Psoas muscle (tissue), 8 donors: ENCODE results near the gene NOTCH1. TPM values are rescaled to one million over a fixed set of nuclear protein-coding genes. Genes with fewer than 3 reads are reported as not detected.

ENCODE experiments used
- ATAC-seq, 4 donors: fragments of 200-7000 bp; cut with Tn5 transposase; one replicate each; pipeline ENCODE4 v1.9.1; 2020; ENCODE audit warnings: moderate library complexity in 3 of 4, mild to moderate bottlenecking in 2 of 4
- DNase-seq, 2 donors: peaks; one replicate each; pipeline ENCODE4 v3.0.0-alpha.2; 2020
- H3K27ac ChIP-seq: fragments of 200-600 bp; one replicate; pipeline ENCODE4 v1.8.0; 2022
- H3K27me3 ChIP-seq, 3 donors: fragments of 200-600 bp in 1 of 3; one replicate each; pipeline versions ENCODE4 v1.6.1 to v1.8.0; 2013 to 2022; ENCODE audit warnings: low read length in 2 of 3, mild to moderate bottlenecking in 2 of 3, moderate library complexity in 1 of 3; ENCODE audit not compliant: insufficient read depth in 3 of 3
- H3K36me3 ChIP-seq, 2 donors: fragments of 200-600 bp in 1 of 2; one replicate each; pipeline versions ENCODE4 v1.6.1 to v1.8.0; 2013 to 2022; ENCODE audit warnings: low read depth in 1 of 2, mild to moderate bottlenecking in 1 of 2, moderate library complexity in 1 of 2; ENCODE audit not compliant: insufficient read depth in 1 of 2
- H3K4me1 ChIP-seq: fragments of 200-600 bp; one replicate; pipeline ENCODE4 v1.8.0; 2022
- H3K4me3 ChIP-seq: fragments of 200-600 bp; one replicate; pipeline ENCODE4 v1.8.0; 2022; ENCODE audit warnings: mild to moderate bottlenecking
- H3K9me3 ChIP-seq: fragments of 200-600 bp; one replicate; pipeline ENCODE4 v1.8.0; 2022
- WGBS, 3 donors: extraction: QIAGEN DNeasy Blood & Tissue Kit; methylation state at CpG; one replicate each; pipeline versions ENCODE4 v1.1.6 to v1.1.7; 2013; 5-methylcytosine and 5-hydroxymethylcytosine counted together
- intact Hi-C, 2 donors: fragments of 100-400 bp; cut with DNase I; formaldehyde crosslinking; loops; one replicate each; pipeline versions ENCODE4 v1.11.0 to v1.14.2; 2022
- polyA plus RNA-seq, 3 donors: library from polyadenylated mRNA; stranded (reverse); fragments of 200-250 nt; gene quantifications; one replicate each; pipeline ENCODE4 v1.2.3, GENCODE V29; 2013
- total RNA-seq, 4 donors: library from RNA; stranded (reverse); fragmentation: NEBNext Ultra II Directional in 2 of 4; extraction: Animal tissue kit (Norgen Biotek cat#: 25700) in 2 of 4; gene quantifications; one replicate each; pipeline versions ENCODE4 v1.2.1 to v1.2.4, GENCODE V29; 2021 to 2023
- TF ChIP-seq, protein P1 (sequence below): fragments of 200-600 bp; IDR thresholded peaks from one replicate; pipeline ENCODE4 v1.8.0; 2022; ENCODE audit warnings: antibody characterized with exemption
- donor health status: healthy with polysubstance abuse.
- donor health status: DM: no; HTN: no; CAD: no; lungs with moderate emphysema.
- donor health status: Bipolar disorder and iron deficiency.
- donor health status: healthy.
- donor health status: DM: yes; HTN: yes; CAD: no.
- donor health status: DM: no; HTN: no; CAD: no.
- donor health status: DM: no; HTN: no; CAD: no.
- donor health status: DM: yes; HTN: yes; CAD: no.

NOTCH1 gene
- total and polyA plus RNA-seq, 7 donors, result 1.8 to 15.4 (median 8.7) TPM

GRCh38 chr9:136474021-136474640 is 71.7 kb downstream of the NOTCH1 start:
- no peaks in the 10 kb centered on the region for H3K4me1 ChIP-seq
- peaks cover 6 to 92% of the 10 kb centered on the region in 2 donors for H3K36me3 ChIP-seq
- no peaks in the 10 kb centered on the region for H3K27me3 ChIP-seq
- DNase-seq, result no peak
- H3K27ac ChIP-seq, result no peak overlapping the region
- TF ChIP-seq, protein P1, sequence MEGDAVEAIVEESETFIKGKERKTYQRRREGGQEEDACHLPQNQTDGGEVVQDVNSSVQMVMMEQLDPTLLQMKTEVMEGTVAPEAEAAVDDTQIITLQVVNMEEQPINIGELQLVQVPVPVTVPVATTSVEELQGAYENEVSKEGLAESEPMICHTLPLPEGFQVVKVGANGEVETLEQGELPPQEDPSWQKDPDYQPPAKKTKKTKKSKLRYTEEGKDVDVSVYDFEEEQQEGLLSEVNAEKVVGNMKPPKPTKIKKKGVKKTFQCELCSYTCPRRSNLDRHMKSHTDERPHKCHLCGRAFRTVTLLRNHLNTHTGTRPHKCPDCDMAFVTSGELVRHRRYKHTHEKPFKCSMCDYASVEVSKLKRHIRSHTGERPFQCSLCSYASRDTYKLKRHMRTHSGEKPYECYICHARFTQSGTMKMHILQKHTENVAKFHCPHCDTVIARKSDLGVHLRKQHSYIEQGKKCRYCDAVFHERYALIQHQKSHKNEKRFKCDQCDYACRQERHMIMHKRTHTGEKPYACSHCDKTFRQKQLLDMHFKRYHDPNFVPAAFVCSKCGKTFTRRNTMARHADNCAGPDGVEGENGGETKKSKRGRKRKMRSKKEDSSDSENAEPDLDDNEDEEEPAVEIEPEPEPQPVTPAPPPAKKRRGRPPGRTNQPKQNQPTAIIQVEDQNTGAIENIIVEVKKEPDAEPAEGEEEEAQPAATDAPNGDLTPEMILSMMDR, result no peak
- no peak for ATAC-seq
- intact Hi-C loops, result loop anchor here in 1 of 2 donors (5.0 kb wide), 1 partner anchor 62 kb away; the partner anchor contains the start of genes ENTR1 and PMPCA
- H3K4me3 ChIP-seq, result no peak overlapping the region
- H3K9me3 ChIP-seq, result no peaks in the 10 kb centered on the region
- WGBS, 3 donors, result 91 to 97% (median 93%) methylated on average over 27 of the region's 27 CpGs

DNA sequence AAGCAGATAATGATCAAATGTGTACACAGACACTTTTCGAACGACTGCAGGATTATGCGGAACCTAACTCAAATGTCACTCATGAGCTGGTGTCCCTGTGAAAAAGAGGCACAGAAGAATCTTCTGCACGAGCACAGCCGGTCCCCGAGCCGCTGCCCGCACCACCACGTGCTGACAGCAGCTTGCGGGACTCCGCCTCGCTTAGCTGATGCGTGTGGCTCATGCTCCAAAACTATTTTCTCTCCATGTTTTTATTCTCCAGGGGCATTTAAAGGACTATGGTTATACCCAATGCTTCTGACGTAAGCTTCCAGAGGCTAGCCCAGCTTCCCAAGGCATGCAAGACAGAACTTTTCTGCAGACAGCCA is 72.5 kb downstream of the NOTCH1 start:
- DNase-seq (no peak), ATAC-seq (no peak)
- H3K9me3 ChIP-seq, result no peaks in the 10 kb centered on the region
- WGBS, 3 donors, result 87 to 94% (median 90%) methylated on average over 14 of the region's 14 CpGs
- no peak overlapping the region for H3K4me3 ChIP-seq
- no peaks in the 10 kb centered on the region for H3K4me1 ChIP-seq
- H3K36me3 ChIP-seq, result peaks cover 6 to 95% of the 10 kb centered on the region in 2 donors
- no peak overlapping the region for H3K27ac ChIP-seq
- intact Hi-C loops, result loop anchor here in 1 of 2 donors (5.0 kb wide), 1 partner anchor 61 kb away; the partner anchor contains the start of genes ENTR1 and PMPCA
- TF ChIP-seq, protein P1, result no peak
- H3K27me3 ChIP-seq, result no peaks in the 10 kb centered on the region

GRCh38 chr9:136472640-136473353 is 73.1 kb downstream of the NOTCH1 start:
- no peaks in the 10 kb centered on the region for H3K27me3 ChIP-seq
- peaks cover 7 to 99% of the 10 kb centered on the region in 2 donors for H3K36me3 ChIP-seq
- DNase-seq, result no peak
- no peak overlapping the region for H3K4me3 ChIP-seq
- WGBS, 3 donors, result 87 to 88% (median 88%) methylated on average over 28 of the region's 28 CpGs
- no peaks in the 10 kb centered on the region for H3K9me3 ChIP-seq
- no peaks in the 10 kb centered on the region for H3K4me1 ChIP-seq
- intact Hi-C loops, result loop anchor here in 1 of 2 donors (5.0 kb wide), 1 partner anchor 60 kb away; the partner anchor contains the start of genes ENTR1 and PMPCA
- no peak overlapping the region for H3K27ac ChIP-seq
- TF ChIP-seq, protein P1, result no peak
- no peak for ATAC-seq

- H3K9me3 ChIP-seq, result no peaks in the 10 kb centered on the region
- no peaks in the 10 kb centered on the region for H3K27me3 ChIP-seq
- H3K36me3 ChIP-seq, result peaks cover 8 to 100% of the 10 kb centered on the region in 2 donors
- no peak for DNase-seq
- 89 to 93% (median 90%) methylated on average over 19 of the region's 19 CpGs for WGBS, 3 donors
- no peak for ATAC-seq
- no peaks in the 10 kb centered on the region for H3K4me1 ChIP-seq
- no peak overlapping the region for H3K27ac ChIP-seq
- no peak overlapping the region for H3K4me3 ChIP-seq
- intact Hi-C loops, result loop anchor here in 1 of 2 donors (5.0 kb wide), 1 partner anchor 60 kb away; the partner anchor contains the start of genes ENTR1 and PMPCA
- TF ChIP-seq, protein P1, result no peak
Observed at GRCh38 chr9:136471802-136472487, 73.9 kb downstream of the NOTCH1 start.
